B cell (primary cell): ENCODE results near the gene KIAA0232.

Experiments
- CTCF ChIP-seq: fragments of 200-600 bp; IDR thresholded peaks from one replicate; pipeline ENCODE4 v1.8.0; 2022; ENCODE audit warnings: antibody characterized with exemption, mild to moderate bottlenecking
- EZH2 ChIP-seq: IDR thresholded peaks from 2 replicates; pipeline ENCODE4 v1.6.1; 2012; ENCODE audit warnings: borderline replicate concordance, low read depth, mild to moderate bottlenecking, moderate library complexity, low read length; ENCODE audit not compliant: insufficient read depth, poor library complexity, severe bottlenecking

DNA sequence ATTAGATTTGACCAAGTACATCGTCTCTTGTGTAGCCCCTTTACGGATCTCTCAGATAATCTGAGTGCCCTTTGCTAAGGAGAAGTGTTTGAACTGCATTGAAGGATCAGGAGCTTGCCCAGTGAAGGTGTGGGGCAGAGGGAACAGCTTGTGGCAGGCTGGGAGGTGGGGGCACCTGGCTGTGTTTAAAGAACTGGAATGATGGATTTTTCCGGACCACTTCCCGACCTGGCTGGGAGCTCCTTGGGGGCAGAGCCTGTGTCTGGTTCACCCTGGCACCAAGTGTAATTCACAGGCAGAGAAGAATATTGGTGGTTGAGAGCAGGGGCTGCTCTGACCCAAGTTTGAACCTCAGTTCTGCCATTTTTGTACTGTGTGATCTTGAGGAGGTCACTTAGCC lies 145.6 kb downstream of the KIAA0232 start:
- TF ChIP-seq CTCF (no peak), EZH2 (no peak)
